Kidney tubule cell (primary cell): ENCODE measurements around the gene RPL18.

ENCODE experiments used
- DNase-seq: peaks from one replicate; pipeline ENCODE4 v3.0.0-alpha.2; 2018; ENCODE audit warnings: low spot score

Gene RPL18

GRCh38 chr19:48613024-48613851 is 5.7 kb downstream of the RPL18 start:
- DNase-seq: no peak

- DNase-seq: no peak
These were observed 7.1 kb downstream of the RPL18 start for GRCh38 chr19:48611872-48612271.

- DNase-seq: no peak
These were observed 9.3 kb downstream of the RPL18 start for GRCh38 chr19:48609571-48610108.

- no peak for DNase-seq
These were observed 10.1 kb downstream of the RPL18 start for GRCh38 chr19:48608798-48609263.

- no peak for DNase-seq
These were observed 11.6 kb downstream of the RPL18 start for GRCh38 chr19:48607359-48607755.

- DNase-seq: no peak
These were observed 12.3 kb downstream of the RPL18 start, which contains the start of gene SPACA4 for GRCh38 chr19:48606463-48607358. TSS of gene SPACA4 (plus strand) at chr19:48606742. CDS start at chr19:48606979, 237 bp downstream.

GRCh38 chr19:48603850-48604249 is 15.1 kb downstream of the RPL18 start:
- no peak for DNase-seq

GRCh38 chr19:48603449-48603848 is 15.5 kb downstream of the RPL18 start:
- DNase-seq: no peak

GRCh38 chr19:48603001-48603400 is 16.0 kb downstream of the RPL18 start:
- no peak for DNase-seq

GRCh38 chr19:48600679-48601417 is 18.1 kb downstream of the RPL18 start:
- DNase-seq: no peak

GRCh38 chr19:48598996-48599700 is 19.8 kb downstream of the RPL18 start:
- no peak for DNase-seq

- DNase-seq: peak; percentile 38
These were observed 22.1 kb downstream of the RPL18 start for GRCh38 chr19:48596679-48597465.

- no peak for DNase-seq
These were observed 22.7 kb downstream of the RPL18 start for GRCh38 chr19:48596237-48596636.

- DNase-seq: no peak
These were observed 23.1 kb downstream of the RPL18 start for GRCh38 chr19:48595833-48596232.

GRCh38 chr19:48595171-48595570 is 23.8 kb downstream of the RPL18 start:
- DNase-seq: no peak

- DNase-seq: peak; percentile 23
These were observed 28.0 kb downstream of the RPL18 start for GRCh38 chr19:48591021-48591420.

GRCh38 chr19:48588670-48589401 is 30.1 kb downstream of the RPL18 start:
- DNase-seq: peak; percentile 98

- DNase-seq: no peak
These were observed 31.6 kb downstream of the RPL18 start for GRCh38 chr19:48587387-48587786.

GRCh38 chr19:48582168-48582567 is 36.8 kb downstream of the RPL18 start:
- DNase-seq: no peak

GRCh38 chr19:48578891-48579290 is 40.1 kb downstream of the RPL18 start:
- no peak for DNase-seq
